Measurements from ENCODE around the gene SIN3A. TPM values are rescaled to one million over a fixed set of nuclear protein-coding genes. Genes with fewer than 3 reads are reported as not detected.
"Not testable (repeated sequence)": the region's sequence is repeated elsewhere in the genome, so short reads cannot be mapped to it uniquely, and the experiment has no call there.

The SIN3A gene
- total RNA-seq, 1 experiment from 2014 or later, result 21.4 TPM

DNA sequence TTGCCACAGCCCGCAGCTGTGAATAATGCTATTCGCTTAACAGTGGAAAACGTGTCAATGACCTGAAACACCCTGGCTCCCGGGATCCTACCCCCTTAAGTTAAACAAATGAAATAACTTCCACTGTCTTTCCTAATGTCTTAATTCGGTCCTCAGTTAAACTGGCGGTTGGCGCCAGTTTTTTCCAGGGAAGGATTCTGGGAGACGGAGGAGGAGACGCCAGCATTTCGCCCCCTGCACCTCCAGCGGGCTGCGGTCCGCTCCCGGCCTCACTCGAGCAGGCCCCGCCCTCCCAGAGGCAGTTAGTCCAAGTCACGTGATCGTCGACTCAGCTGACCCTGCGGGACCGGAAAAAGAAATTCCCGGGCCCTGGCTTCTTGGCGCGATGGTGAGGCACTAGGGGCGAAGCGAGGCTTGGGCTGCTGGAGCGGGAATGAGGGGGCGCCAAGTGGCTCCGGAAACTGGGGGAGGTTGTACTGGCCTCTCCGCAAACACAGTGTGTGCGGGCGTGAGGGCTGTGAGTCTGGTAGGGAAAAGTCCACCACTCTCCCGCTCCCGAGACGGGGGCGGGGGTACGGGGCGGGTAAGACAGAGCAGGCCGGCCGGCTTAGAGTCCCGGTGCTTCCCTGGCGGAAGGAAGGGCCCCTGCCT is 115.7 kb downstream of the SIN3A start, which contains the start of gene COMMD4:
Gene COMMD4 (plus strand): TSS at position 359 of the 651 bp plus-strand sequence. CDS start 27 bp downstream, at position 386.
- H3K9me3 ChIP-seq, result no peaks in the 10 kb centered on the region
- peak; percentile 97 for DNase-seq
- H3K27me3 ChIP-seq, result no peaks in the 10 kb centered on the region
- peaks cover 3% of the 10 kb centered on the region; the same call in 1 of the 2 replicates for H3K36me3 ChIP-seq
- peak within 1 kb of the TSS; percentile 71 for H3K4me3 ChIP-seq

DNA sequence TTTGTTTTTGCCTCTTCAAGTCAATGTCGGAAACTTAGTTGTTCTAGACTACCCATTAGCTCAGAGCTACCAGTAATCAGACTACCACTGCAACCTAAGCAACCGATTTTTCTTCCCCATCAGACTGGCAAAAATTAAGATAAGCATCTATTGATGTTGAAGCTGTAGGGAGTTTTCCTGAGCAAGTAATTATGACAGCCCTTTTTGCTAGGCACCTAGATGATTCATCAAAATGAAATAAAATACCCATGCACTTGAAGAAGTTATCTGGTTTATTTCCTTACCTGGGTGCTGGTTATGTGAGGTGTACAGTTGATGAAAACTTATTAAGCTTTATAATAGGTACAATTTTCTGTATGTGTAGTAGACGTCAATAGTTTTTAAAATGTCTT is 116.2 kb downstream of the SIN3A start:
- no peaks in the 10 kb centered on the region for H3K9me3 ChIP-seq
- H3K36me3 ChIP-seq, result 0 out of 2 replicates have a peak, but pooled peaks cover 2% of the 10 kb centered on the region
- no peaks in the 10 kb centered on the region for H3K27me3 ChIP-seq
- peak overlapping the region; percentile 71 for H3K4me3 ChIP-seq
- no peak for DNase-seq

DNA sequence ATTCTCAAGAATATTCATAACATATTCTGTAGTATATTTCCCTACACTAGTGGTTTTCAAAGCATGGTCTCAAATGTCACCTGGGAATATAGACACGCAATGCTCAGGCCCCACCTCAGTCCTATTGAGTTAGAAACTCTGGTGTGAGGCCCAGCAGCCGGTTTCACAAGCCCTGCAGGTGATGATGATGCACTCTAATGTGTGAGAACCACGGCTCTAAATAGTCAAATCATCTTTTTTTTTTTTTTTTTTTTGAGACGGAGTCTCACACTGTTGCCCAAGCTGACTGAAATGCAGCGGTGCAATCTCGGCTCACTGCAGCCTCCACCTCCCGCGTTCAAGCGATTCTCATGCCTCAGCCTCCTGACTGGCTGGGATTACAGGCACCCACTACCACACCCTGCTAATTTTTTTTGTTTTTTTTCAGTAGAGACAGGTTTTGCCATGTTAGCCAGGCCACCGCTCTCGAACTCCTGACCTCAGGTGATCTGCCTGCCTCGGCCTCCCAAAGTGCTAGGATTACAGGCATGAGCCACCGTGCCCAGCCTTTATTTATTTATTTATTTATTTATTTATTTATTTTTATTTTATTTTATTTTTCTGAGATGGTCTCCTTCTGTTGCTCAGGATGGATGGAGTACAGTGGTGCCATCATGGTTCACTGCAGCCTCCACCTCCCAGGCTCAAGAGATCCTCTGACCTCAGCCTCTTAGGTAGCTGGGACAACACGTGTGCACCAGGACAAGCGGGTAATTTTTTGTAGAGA is 117.7 kb downstream of the SIN3A start:
- not testable (repeated sequence) for H3K4me3 ChIP-seq, H3K27me3 ChIP-seq, H3K36me3 ChIP-seq, DNase-seq, H3K9me3 ChIP-seq

DNA sequence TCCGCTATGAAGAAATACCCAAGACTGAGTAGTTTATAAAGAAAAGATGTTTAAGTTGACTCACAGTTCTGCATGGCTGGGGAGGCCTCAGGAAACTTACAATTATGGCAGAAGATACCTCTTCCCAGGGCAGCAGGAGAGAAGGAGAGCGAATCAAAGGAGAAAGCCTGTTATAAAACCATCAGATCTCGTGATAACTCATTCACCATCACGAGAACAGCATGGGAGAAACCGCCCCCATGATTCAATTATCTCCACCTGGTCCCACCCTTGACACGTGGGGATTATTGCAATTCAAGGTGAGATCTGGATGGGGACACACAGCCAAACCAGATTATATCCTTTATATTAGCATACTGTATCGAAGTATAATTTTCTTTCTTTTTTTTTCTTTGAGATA is 119.4 kb downstream of the SIN3A start:
- H3K27me3 ChIP-seq, H3K4me3 ChIP-seq, H3K36me3 ChIP-seq, DNase-seq, H3K9me3 ChIP-seq: not testable (repeated sequence)

DNA sequence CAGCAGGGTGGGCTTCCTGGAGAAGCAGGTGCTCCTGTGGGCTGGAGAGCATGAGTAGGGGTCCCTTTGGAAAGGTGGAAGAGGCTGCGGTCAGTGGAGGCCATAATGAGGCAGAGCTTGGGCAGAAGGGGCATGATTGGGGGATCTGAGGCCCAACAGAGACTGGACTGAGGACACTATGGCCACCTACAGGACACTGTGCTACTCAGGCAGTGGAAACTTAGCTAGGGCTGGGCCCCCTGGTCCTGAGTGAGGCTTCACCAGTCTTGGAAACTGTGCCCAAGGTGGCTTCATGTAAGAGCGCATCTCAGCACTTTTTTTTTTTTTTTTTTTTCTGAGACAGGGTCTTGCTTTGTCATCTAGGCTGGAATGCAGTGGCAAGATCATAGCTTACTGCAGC is 121.9 kb downstream of the SIN3A start:
- Histone ChIP-seq H3K36me3 (no peaks in the 10 kb centered on the region), H3K9me3 (no peaks in the 10 kb centered on the region), H3K4me3 (no peak overlapping the region), H3K27me3 (no peaks in the 10 kb centered on the region)
- DNase-seq, result no peak

DNA sequence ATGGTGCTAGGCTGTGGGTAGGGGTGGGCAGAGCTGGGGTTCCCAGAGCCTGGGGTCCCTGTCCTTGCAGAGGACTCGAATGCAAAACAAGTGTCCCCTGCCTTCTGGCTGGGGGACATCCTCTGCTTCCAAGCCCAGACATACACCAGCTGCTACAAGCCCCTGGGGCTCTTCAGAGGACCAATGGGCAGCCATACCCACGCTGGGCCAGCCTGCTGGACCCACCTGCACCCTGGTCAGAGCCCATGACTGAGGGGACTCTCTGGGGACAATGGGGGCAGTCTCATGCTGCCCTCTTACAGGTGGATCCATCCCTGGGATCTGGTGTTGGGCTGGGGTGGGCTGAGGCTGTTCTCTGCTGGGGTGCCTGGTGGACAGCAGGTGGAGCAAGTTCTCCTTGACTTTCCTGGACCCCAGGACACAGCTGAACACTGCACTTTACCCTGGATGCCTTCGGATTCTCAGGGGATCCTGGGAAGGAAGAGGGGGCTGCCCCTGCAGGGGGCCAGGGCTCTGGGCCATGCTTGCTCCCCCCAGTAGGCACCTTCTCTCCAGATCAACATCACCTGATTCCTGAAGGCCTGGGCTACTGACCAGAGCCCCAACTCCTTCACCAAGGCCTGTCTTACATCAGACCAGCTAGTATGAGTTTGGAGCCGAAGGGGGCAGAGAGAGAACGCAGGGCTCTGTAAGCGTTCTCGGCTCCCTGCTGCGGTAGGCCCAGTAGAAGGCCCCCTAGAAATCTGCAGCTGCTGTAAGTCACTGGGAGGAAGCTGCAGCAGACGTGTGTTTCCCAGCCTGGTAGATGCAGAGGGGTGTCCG is 122.8 kb downstream of the SIN3A start:
- Histone ChIP-seq H3K36me3 (no peaks in the 10 kb centered on the region), H3K9me3 (no peaks in the 10 kb centered on the region), H3K4me3 (no peak overlapping the region), H3K27me3 (no peaks in the 10 kb centered on the region)
- DNase-seq, result no peak

DNA sequence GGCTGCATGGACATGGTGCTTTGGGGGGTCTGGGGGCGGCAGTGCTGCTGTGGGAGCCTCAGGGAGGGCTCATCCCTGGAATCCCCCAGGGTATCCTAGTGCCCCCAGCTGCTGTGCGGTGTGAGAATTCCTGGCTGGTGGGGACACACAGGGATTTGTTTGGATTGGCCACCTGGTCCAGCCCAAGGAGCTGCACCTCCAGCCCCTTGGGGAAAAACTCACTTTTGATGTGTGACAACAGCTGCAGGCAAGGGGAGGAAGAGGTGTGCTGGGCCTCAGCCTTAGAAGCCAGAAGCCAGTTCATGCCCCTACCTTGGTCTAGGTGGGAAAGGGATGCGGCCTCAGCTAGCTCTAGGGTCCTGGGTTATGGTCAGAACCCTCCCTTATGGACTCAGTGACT is 124.0 kb downstream of the SIN3A start:
- H3K27me3 ChIP-seq, result no peaks in the 10 kb centered on the region
- no peaks in the 10 kb centered on the region for H3K36me3 ChIP-seq
- H3K4me3 ChIP-seq, result no peak overlapping the region
- H3K9me3 ChIP-seq, result no peaks in the 10 kb centered on the region
- no peak for DNase-seq

DNA sequence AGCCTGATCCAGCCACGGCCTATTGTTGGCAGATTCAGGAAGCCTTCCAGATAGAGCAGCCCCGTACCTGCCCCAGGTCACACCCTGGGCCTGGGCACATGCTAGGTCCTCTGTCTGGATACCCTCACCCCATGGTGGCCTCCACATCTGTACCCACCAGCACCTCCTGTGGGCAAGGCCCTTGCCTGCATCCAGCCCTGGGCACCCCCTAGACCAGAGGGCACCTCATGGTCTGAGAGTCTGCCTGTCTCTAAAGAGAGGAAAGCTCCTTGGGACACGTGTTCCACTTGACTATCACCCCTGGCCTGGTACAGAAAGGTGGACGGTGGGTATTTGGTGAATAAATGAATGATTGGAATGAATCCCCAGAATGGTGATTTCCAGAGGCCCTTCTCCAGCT is 124.5 kb downstream of the SIN3A start:
- H3K36me3 ChIP-seq, result no peaks in the 10 kb centered on the region
- no peak for DNase-seq
- no peaks in the 10 kb centered on the region for H3K27me3 ChIP-seq
- no peak overlapping the region for H3K4me3 ChIP-seq
- H3K9me3 ChIP-seq, result no peaks in the 10 kb centered on the region

DNA sequence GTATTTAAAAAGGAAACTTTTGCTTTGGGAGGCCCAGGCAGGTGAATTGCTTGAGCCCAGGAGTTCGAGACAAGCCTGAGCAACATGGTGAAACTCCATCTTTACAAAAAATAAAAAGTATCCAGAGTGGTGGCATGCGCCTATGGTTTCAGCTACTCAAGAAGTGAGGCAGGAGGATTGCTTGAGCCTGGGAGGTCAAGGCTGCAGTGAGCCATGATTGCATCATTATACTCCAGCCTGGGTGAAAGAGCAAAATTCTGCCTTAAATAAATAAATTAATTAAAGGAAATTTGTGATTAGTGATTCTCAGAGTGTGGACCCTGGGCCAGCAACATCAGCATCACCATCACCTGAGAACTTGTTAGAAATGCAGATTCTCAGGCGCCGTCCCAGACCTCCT is 125.6 kb downstream of the SIN3A start:
- Histone ChIP-seq H3K36me3 (no peaks in the 10 kb centered on the region), H3K4me3 (no peak overlapping the region), H3K27me3 (no peaks in the 10 kb centered on the region), H3K9me3 (no peaks in the 10 kb centered on the region)
- no peak for DNase-seq

DNA sequence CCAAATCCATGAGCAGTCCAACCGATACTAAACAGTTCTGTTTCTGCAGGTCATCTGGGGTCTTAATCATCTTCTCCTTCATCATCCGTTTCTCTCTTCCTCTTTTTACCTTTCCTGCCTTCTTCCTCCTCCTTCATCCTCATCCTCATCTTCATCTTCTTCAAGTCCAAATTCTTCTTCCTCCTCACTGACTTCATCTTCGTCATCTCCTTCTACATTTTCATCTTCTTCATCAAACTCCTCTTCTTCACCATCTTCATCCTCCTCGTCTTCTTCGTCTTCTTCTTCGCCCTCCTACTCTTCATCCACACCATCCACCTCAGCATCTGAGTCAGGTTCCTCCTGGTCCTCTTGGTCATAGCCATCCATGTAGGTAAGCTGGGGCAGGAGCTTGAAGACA is 129.8 kb downstream of the SIN3A start:
- H3K36me3 ChIP-seq, result no peaks in the 10 kb centered on the region
- DNase-seq, result no peak

More for the DNA sequence above, 129.8 kb downstream of the SIN3A start:
- Histone ChIP-seq H3K9me3 (no peaks in the 10 kb centered on the region), H3K4me3 (no peak overlapping the region), H3K27me3 (no peaks in the 10 kb centered on the region)

Other genes starting within 250 kb of the SIN3A start
- 1.8 and 2.8 TPM in 2 replicates for gene C15orf39, start 249.8 kb downstream of the SIN3A start, total RNA-seq (2014; rRNA removed; shearing (Covaris generic); ENCODE audit: low replicate concordance)
- 0.22 TPM in 1 of 2 replicates, not detected in the other for gene GOLGA6C, start 193.4 kb downstream of the SIN3A start, total RNA-seq (2014; rRNA removed; shearing (Covaris generic); ENCODE audit: low replicate concordance)
- gene GOLGA6D, start 168.9 kb downstream of the SIN3A start, total RNA-seq (2014; rRNA removed; shearing (Covaris generic); ENCODE audit: low replicate concordance), result not detected in 2 replicates
- gene COMMD4, start 115.6 kb downstream of the SIN3A start, total RNA-seq (2014; rRNA removed; shearing (Covaris generic); ENCODE audit: low replicate concordance), result 100 and 144 TPM in 2 replicates
- gene NEIL1, start 104.7 kb downstream of the SIN3A start, total RNA-seq (2014; rRNA removed; shearing (Covaris generic); ENCODE audit: low replicate concordance), result not detected in 2 replicates
- gene MAN2C1, start 83.1 kb downstream of the SIN3A start, total RNA-seq (2014; rRNA removed; shearing (Covaris generic); ENCODE audit: low replicate concordance), result 57.8 and 91.1 TPM in 2 replicates
- 11.3 and 17.6 TPM in 2 replicates for gene PTPN9, start 127.6 kb upstream of the SIN3A start, total RNA-seq (2014; rRNA removed; shearing (Covaris generic); ENCODE audit: low replicate concordance)
- gene SNUPN, start 174.0 kb upstream of the SIN3A start, total RNA-seq (2014; rRNA removed; shearing (Covaris generic); ENCODE audit: low replicate concordance), result 42.5 and 58.5 TPM in 2 replicates
- gene IMP3, start 188.5 kb upstream of the SIN3A start, total RNA-seq (2014; rRNA removed; shearing (Covaris generic); ENCODE audit: low replicate concordance), result 122 and 150 TPM in 2 replicates
- gene SNX33, start 196.2 kb upstream of the SIN3A start, total RNA-seq (2014; rRNA removed; shearing (Covaris generic); ENCODE audit: low replicate concordance), result 13.4 and 20.8 TPM in 2 replicates

Data from MG63 (cell line).